Superior temporal gyrus (tissue), 1 donor: ENCODE measurements around the gene AIMP1.

Source experiments
- DNase-seq: peaks from one replicate; pipeline ENCODE4 v3.0.0-alpha.2; 2016; ENCODE audit errors: extremely low spot score

Gene AIMP1

GRCh38 chr4:106315968-106316772 lies at the start of gene AIMP1, which contains the start of gene TBCK:
Gene AIMP1 (plus strand): TSS chr4:106316550. CDS start chr4:106325010, 8,460 bp downstream.
Gene TBCK (minus strand): TSS chr4:106316209. CDS start chr4:106308960, 7,249 bp downstream.
- peak; percentile 92 for DNase-seq

GRCh38 chr4:106268786-106269185 lies 47.6 kb upstream of the AIMP1 start:
- no peak for DNase-seq

- DNase-seq = no peak
Measured at GRCh38 chr4:106269711-106270110, 46.6 kb upstream of the AIMP1 start.

GRCh38 chr4:106270736-106271135 lies 45.6 kb upstream of the AIMP1 start:
- DNase-seq = no peak

GRCh38 chr4:106273831-106274230 lies 42.5 kb upstream of the AIMP1 start:
- no peak for DNase-seq

- no peak for DNase-seq
Measured at GRCh38 chr4:106277140-106277675, 39.1 kb upstream of the AIMP1 start.

GRCh38 chr4:106284227-106284626 lies 32.1 kb upstream of the AIMP1 start:
- no peak for DNase-seq

- no peak for DNase-seq
Measured at GRCh38 chr4:106286611-106287010, 29.7 kb upstream of the AIMP1 start.

- DNase-seq = no peak
Measured at GRCh38 chr4:106287353-106287969, 28.9 kb upstream of the AIMP1 start.

GRCh38 chr4:106289737-106290136 lies 26.6 kb upstream of the AIMP1 start:
- no peak for DNase-seq

GRCh38 chr4:106291678-106292077 lies 24.7 kb upstream of the AIMP1 start:
- DNase-seq = no peak

GRCh38 chr4:106294062-106294461 lies 22.3 kb upstream of the AIMP1 start:
- DNase-seq = no peak

- no peak for DNase-seq
Measured at GRCh38 chr4:106297245-106298035, 18.9 kb upstream of the AIMP1 start.

- no peak for DNase-seq
Measured at GRCh38 chr4:106299977-106300376, 16.4 kb upstream of the AIMP1 start.

- DNase-seq = no peak
Measured at GRCh38 chr4:106301393-106302061, 14.8 kb upstream of the AIMP1 start.

GRCh38 chr4:106302062-106302438 lies 14.3 kb upstream of the AIMP1 start:
- DNase-seq = no peak

- no peak for DNase-seq
Measured at GRCh38 chr4:106303548-106304281, 12.6 kb upstream of the AIMP1 start.

GRCh38 chr4:106304632-106305031 lies 11.7 kb upstream of the AIMP1 start:
- no peak for DNase-seq

- no peak for DNase-seq
Measured at GRCh38 chr4:106305435-106306055, 10.8 kb upstream of the AIMP1 start.

- no peak for DNase-seq
Measured at GRCh38 chr4:106306561-106306960, 9.8 kb upstream of the AIMP1 start.
